RWPE2 (cell line): ENCODE data around the gene HLCS.

Experiments
- ATAC-seq: fragments of 200-7000 bp; cut with Tn5 transposase; 3 replicates; pipeline ENCODE4 v1.9.1; 2021; ENCODE audit warnings: low read depth
- DNase-seq: peaks from one replicate; pipeline ENCODE4 v3.0.0-alpha.2; 2020; ENCODE audit warnings: low spot score
- H3K27ac ChIP-seq: fragments of 450-650 bp; 2 replicates; pipeline ENCODE4 v1.5.1; 2017; ENCODE audit warnings: mild to moderate bottlenecking; ENCODE audit not compliant: poor library complexity, severe bottlenecking
- H3K27me3 ChIP-seq: fragments of 250-450 bp; sonication (Bioruptor Pico); 2 replicates; pipeline ENCODE4 v1.5.1; 2021; ENCODE audit warnings: mild to moderate bottlenecking, moderate library complexity; ENCODE audit not compliant: insufficient read depth, poor library complexity, severe bottlenecking
- H3K36me3 ChIP-seq: fragments of 250-450 bp; sonication (Bioruptor Pico); 2 replicates; pipeline ENCODE4 v1.5.1; 2020; ENCODE audit warnings: low read depth, mild to moderate bottlenecking, moderate library complexity
- H3K4me1 ChIP-seq: fragments of 250-450 bp; sonication (Bioruptor Pico); 2 replicates; pipeline ENCODE4 v1.5.1; 2021; ENCODE audit warnings: mild to moderate bottlenecking, moderate library complexity; ENCODE audit not compliant: insufficient read depth, poor library complexity, severe bottlenecking
- H3K4me3 ChIP-seq: fragments of 250-450 bp; sonication (Bioruptor Pico); 2 replicates; pipeline ENCODE4 v1.5.1; 2021; ENCODE audit warnings: mild to moderate bottlenecking, moderate library complexity; ENCODE audit not compliant: severe bottlenecking
- H3K9me3 ChIP-seq: fragments of 250-450 bp; sonication (Bioruptor Pico); 2 replicates; pipeline ENCODE4 v1.5.1; 2021; ENCODE audit warnings: mild to moderate bottlenecking, moderate library complexity; ENCODE audit not compliant: severe bottlenecking
- TF ChIP-seq, protein P1 (sequence below): fragments of 450-650 bp; IDR thresholded peaks from one replicate; pipeline ENCODE4 v1.5.1; 2017; ENCODE audit warnings: mild to moderate bottlenecking, moderate library complexity; ENCODE audit not compliant: poor library complexity, severe bottlenecking

Gene HLCS

DNA sequence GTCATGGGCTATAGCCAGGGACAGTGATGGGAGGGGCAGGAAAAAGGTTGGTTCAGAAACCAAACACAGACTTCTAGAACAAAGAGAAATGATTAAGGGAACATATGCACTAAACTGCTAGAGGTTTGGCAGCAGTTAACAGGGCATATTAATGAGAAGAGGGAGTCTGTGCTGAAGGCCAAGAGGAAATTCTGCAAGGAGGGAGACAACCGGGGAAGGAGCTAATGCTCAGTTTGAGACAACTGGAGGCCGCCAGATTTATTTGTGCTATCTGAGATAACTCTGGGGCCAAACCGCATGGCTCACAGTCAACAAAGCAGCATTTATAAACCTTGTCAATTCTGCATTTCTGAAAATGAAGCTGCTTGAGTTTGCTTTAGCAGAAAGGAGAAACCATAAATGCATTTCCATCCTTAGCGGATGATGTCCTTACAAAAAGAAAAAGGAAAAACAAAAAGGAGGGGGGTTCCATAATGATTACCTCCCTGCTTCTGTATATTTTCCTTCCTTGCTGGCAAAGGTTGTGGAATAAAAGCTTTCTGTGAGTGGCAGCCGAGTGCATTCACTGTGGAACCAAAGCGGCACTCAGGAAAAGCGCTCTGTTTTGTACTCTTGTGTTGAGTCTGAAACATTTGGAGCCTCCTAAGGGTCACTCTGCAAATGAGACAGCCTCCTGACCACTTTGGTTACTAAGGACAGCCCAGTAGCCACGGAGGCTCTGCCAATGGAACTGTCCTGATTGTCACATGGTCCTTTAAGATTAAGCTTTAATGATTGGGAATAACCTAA is 197.2 kb downstream of the HLCS start:
- H3K36me3 ChIP-seq = no peaks in the 10 kb centered on the region
- H3K9me3 ChIP-seq = no peaks in the 10 kb centered on the region
- TF ChIP-seq, protein P1, sequence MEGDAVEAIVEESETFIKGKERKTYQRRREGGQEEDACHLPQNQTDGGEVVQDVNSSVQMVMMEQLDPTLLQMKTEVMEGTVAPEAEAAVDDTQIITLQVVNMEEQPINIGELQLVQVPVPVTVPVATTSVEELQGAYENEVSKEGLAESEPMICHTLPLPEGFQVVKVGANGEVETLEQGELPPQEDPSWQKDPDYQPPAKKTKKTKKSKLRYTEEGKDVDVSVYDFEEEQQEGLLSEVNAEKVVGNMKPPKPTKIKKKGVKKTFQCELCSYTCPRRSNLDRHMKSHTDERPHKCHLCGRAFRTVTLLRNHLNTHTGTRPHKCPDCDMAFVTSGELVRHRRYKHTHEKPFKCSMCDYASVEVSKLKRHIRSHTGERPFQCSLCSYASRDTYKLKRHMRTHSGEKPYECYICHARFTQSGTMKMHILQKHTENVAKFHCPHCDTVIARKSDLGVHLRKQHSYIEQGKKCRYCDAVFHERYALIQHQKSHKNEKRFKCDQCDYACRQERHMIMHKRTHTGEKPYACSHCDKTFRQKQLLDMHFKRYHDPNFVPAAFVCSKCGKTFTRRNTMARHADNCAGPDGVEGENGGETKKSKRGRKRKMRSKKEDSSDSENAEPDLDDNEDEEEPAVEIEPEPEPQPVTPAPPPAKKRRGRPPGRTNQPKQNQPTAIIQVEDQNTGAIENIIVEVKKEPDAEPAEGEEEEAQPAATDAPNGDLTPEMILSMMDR = no peak
- no peaks in the 10 kb centered on the region for H3K27me3 ChIP-seq
- no peak overlapping the region for H3K27ac ChIP-seq
- DNase-seq (no peak), ATAC-seq (no peak)
- peaks cover 11% of the 10 kb centered on the region for H3K4me1 ChIP-seq
- H3K4me3 ChIP-seq = no peak overlapping the region

DNA sequence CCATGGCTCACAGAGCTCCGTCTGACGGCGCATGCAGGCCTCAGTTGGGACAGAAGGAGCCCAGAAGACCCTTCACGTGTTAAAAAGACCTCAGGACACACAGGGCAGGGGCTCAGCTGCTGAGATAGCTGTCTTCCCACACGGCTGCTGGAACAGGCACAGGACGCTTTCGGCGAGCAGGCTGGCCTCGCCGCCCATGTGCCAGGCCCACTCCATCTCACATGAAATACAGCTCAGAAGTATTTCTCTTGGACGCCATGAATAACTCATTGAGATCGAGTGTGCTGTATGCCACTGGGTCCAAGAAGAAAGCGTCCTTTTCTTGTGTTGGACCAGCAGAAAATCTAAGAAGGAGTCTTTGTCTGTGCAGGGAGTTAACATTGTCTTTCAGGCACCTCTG is 198.0 kb downstream of the HLCS start:
- no peak for DNase-seq
- no peak for ATAC-seq
- no peaks in the 10 kb centered on the region for H3K36me3 ChIP-seq
- peaks cover 8% of the 10 kb centered on the region for H3K4me1 ChIP-seq
- no peak overlapping the region for H3K27ac ChIP-seq
- no peaks in the 10 kb centered on the region for H3K27me3 ChIP-seq
- TF ChIP-seq, protein P1 = no peak
- no peak overlapping the region for H3K4me3 ChIP-seq
- H3K9me3 ChIP-seq = no peaks in the 10 kb centered on the region

DNA sequence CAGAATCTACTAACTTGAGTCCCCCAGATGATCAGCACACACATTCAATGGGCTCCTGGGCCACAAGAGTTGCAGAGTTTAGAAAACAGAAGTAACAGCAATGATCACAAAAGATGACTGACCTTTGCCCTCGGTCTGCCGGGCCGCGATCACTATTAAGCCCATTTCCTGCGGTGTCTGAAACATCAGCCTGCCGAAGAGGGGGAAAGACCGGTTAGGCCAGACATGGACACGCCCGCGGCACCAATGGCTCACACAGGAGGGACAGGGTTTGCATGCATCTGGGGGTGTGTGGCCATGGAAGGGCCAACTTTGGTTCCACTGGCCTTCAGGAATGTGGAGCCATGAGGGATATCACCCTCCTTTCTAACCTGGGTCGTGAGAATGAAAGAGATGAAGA is 199.4 kb downstream of the HLCS start:
- Histone ChIP-seq H3K27me3 (no peaks in the 10 kb centered on the region), H3K4me3 (no peak overlapping the region), H3K36me3 (no peaks in the 10 kb centered on the region), H3K27ac (no peak overlapping the region), H3K4me1 (no peaks in the 10 kb centered on the region), H3K9me3 (no peaks in the 10 kb centered on the region)
- TF ChIP-seq, protein P1 = no peak
- no peak for DNase-seq
- ATAC-seq = no peak

DNA sequence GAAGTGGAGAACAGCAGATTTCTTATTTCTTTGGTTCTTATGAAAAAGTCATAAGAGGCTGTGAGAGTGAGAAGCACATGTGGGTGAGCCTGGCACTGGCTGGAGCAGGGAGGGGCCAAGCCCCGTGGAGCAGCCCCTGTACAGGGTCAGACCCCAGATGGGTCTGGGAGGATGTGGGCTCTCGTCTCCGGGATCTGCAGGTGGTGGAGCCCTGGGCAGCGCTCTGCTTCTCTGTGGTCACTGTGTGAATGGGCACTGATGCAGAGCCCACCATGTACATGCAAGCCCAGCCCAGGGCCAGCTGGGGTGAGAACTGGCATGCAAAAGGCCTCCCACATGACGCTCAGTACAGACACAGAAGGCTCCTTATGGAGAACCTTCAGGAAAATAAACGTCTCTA is 200.0 kb downstream of the HLCS start:
- Histone ChIP-seq H3K4me3 (no peak overlapping the region), H3K36me3 (no peaks in the 10 kb centered on the region), H3K9me3 (no peaks in the 10 kb centered on the region), H3K4me1 (no peaks in the 10 kb centered on the region), H3K27me3 (no peaks in the 10 kb centered on the region), H3K27ac (no peak overlapping the region)
- TF ChIP-seq, protein P1 = no peak
- no peak for DNase-seq
- no peak for ATAC-seq

DNA sequence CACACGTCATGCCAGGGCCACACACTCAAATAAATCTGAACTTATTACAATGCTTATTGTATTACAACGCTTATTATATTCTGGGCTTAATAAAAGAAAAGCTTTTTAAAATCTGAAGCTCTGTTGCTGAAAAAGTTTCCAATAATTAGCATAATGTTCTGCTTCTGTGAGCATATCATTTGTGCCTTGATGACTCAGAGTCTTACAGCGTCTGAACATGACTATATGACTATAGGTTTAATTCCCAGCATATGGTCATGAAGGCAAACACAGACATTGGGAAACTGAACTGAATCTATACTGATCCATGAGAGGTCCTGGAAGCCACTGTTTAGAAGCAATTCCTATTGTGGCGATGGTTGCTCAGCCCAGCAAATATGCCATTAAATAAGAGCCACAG is 201.2 kb downstream of the HLCS start:
- Histone ChIP-seq H3K9me3 (no peaks in the 10 kb centered on the region), H3K4me1 (no peaks in the 10 kb centered on the region), H3K36me3 (no peaks in the 10 kb centered on the region), H3K4me3 (no peak overlapping the region), H3K27me3 (no peaks in the 10 kb centered on the region), H3K27ac (no peak overlapping the region)
- no peak for ATAC-seq
- TF ChIP-seq, protein P1 = no peak
- DNase-seq = no peak
